8988T (cell line): Measurements from ENCODE around the gene MYL12A.

ENCODE experiments used
- DNase-seq: peaks from one replicate; pipeline ENCODE4 v3.0.0; 2011

MYL12A gene

GRCh38 chr18:3284501-3284900, 36.9 kb downstream of the MYL12A start:
- DNase-seq: no peak

GRCh38 chr18:3286159-3286558, 38.6 kb downstream of the MYL12A start:
- DNase-seq: no peak

- DNase-seq: no peak
Measured at GRCh38 chr18:3293196-3293951, 45.8 kb downstream of the MYL12A start.

GRCh38 chr18:3294435-3295080, 47.0 kb downstream of the MYL12A start:
- DNase-seq: no peak

- peak; percentile 51 for DNase-seq
Measured at GRCh38 chr18:3297025-3297984, 49.7 kb downstream of the MYL12A start.

GRCh38 chr18:3304832-3305231, 57.2 kb downstream of the MYL12A start:
- DNase-seq: no peak

GRCh38 chr18:3305354-3305762, 57.8 kb downstream of the MYL12A start:
- no peak for DNase-seq
